ENCODE data around the gene ARID1B. TPM values are rescaled to one million over a fixed set of nuclear protein-coding genes. Genes with fewer than 3 reads are reported as not detected.

The ARID1B gene
- total and polyA plus RNA-seq, 10 of the 15 experiments (the other 5 are each of a cell fraction or from before 2014, with no cell fraction given) = 24.7 to 133 (median 54.6) TPM

DNA sequence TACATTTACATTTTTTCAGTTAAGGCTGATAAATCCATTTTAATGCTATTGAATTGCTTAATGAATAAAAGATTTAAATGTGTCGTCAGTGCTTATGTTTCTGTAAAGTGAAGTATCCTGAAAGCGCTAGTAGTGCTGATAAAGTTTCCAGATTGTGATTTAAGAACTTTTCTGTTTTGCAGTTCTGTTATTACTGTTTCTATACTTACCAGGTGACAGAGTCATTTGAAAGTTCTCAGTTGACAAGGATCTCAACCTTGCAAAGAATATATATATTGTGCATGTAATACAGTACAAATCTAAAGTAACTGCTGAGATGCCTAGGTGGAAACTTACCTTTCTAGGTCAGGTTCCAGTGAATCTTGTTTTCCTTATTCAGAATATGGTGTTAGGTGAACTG, 201.8 kb downstream of the ARID1B start:
- TF ChIP-seq EP300 (IDR thresholded peaks at IDR 0.05; ENCODE audit: borderline replicate concordance in 1 of 2, control insufficient read depth in 1 of 2, low read depth in 2 of 2, low read length in 2 of 2) (peak in 1 of 2 experiments; percentile 9; a peak in 1 of 4 replicates), ZBTB40 (IDR thresholded peaks at IDR 0.05; ENCODE audit: borderline replicate concordance) (peak; percentile 95), JUNB (IDR thresholded peaks at IDR 0.05) (peak; percentile 68)
- TF ChIP-seq, protein P1, sequence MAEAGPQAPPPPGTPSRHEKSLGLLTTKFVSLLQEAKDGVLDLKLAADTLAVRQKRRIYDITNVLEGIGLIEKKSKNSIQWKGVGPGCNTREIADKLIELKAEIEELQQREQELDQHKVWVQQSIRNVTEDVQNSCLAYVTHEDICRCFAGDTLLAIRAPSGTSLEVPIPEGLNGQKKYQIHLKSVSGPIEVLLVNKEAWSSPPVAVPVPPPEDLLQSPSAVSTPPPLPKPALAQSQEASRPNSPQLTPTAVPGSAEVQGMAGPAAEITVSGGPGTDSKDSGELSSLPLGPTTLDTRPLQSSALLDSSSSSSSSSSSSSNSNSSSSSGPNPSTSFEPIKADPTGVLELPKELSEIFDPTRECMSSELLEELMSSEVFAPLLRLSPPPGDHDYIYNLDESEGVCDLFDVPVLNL (IDR thresholded peaks at IDR 0.05; ENCODE audit: low read depth, low read length) = no peak
- Histone ChIP-seq H3K4me1 (ENCODE audit: control insufficient read depth, insufficient read depth, low read length) (peaks cover 53% of the 10 kb centered on the region), H3K36me3 (ENCODE audit: control insufficient read depth in 2 of 2, insufficient read depth in 2 of 2, low read length in 1 of 2) (peaks cover 0 to 3% of the 10 kb centered on the region in 2 experiments; a peak in 1 of 4 replicates), H2AFZ (ENCODE audit: control insufficient read depth, low read depth, low read length) (no peak overlapping the region), H3K4me3 (no peak overlapping the region), H3K9ac (ENCODE audit: control insufficient read depth, insufficient read depth, low read length) (no peak overlapping the region), H3K79me2 (ENCODE audit: control insufficient read depth, insufficient read depth, low read length) (peaks cover 90% of the 10 kb centered on the region), H4K20me1 (ENCODE audit: control insufficient read depth, insufficient read depth) (peaks cover 5% of the 10 kb centered on the region), H3K27ac (ENCODE audit: control insufficient read depth, insufficient read depth) (peak overlapping the region; percentile 20; the same call in 1 of the 2 replicates), H3K27me3 (replicated peaks in 1 of 2; ENCODE audit: control insufficient read depth in 2 of 2, insufficient read depth in 2 of 2, low read length in 1 of 2) (no peaks in the 10 kb centered on the region), H3K4me2 (ENCODE audit: control insufficient read depth, insufficient read depth) (peak overlapping the region; percentile 54; the same call in 1 of the 2 replicates), H3K9me3 (replicated peaks; ENCODE audit: control insufficient read depth, insufficient read depth, low read length) (no peaks in the 10 kb centered on the region; the same call in 1 of the 3 replicates)
- ChIA-PET RAD21 (ENCODE audit: unreplicated experiment) (interaction anchor here (0.9 to 1.2 kb wide), 2 partner anchors 9 to 132 kb away, joined by 3 read pairs; no protein-coding TSS in a partner anchor), SMC1A (ENCODE audit: uncharacterized antibody, unreplicated experiment) (interaction anchor here (1.0 to 2.4 kb wide), 2 partner anchors 41 to 46 kb away, joined by 4 to 6 read pairs; no protein-coding TSS in a partner anchor), CTCF (interaction anchor here (0.8 to 2.2 kb wide), 2 partner anchors 14 to 27 kb away, joined by 3 to 6 read pairs; no protein-coding TSS in a partner anchor), POLR2A (no interaction called here)
- WGBS (ENCODE audit: insufficient coverage, insufficient replicate concordance, low lambda C conversion rate, missing lambda C conversion rate) = 1% methylated on average over 2 of the region's 2 CpGs
- BruUV-seq (replicated peaks) = no TSS peak
- intact Hi-C loops (cut with micrococcal nuclease; ENCODE audit: unreplicated experiment) = loop anchor here (10.0 kb wide), 1 partner anchor 284 kb away; no protein-coding TSS in a partner anchor
- FAIRE-seq = peak; percentile 56
- peak; percentile 40 for ATAC-seq
- in situ Hi-C loops (cut with MboI) = no loop called here
- no peak for DNase-seq (ENCODE audit: low read depth, low spot score)

Measured in GM12878 (cell line).